GM21723 (cell line): ENCODE measurements around the gene KIAA1671.
"Not testable (repeated sequence)": the region's sequence is repeated elsewhere in the genome, so short reads cannot be mapped to it uniquely, and the experiment has no call there.

Experiments used
- ATAC-seq: cut with Tn5 transposase; IDR thresholded peaks from one replicate; pipeline ENCODE4 v1.9.1; 2021; ENCODE audit warnings: mild to moderate bottlenecking, moderate library complexity; ENCODE audit not compliant: unreplicated experiment

KIAA1671 gene

GRCh38 chr22:25183949-25184619 lies 231.6 kb downstream of the KIAA1671 start:
- no peak for ATAC-seq

GRCh38 chr22:25186140-25186539 lies 233.6 kb downstream of the KIAA1671 start:
- ATAC-seq: no peak

GRCh38 chr22:25187469-25187868 lies 235.0 kb downstream of the KIAA1671 start:
- no peak for ATAC-seq

GRCh38 chr22:25192406-25192805 lies 239.9 kb downstream of the KIAA1671 start:
- ATAC-seq: no peak

GRCh38 chr22:25193130-25193529 lies 240.6 kb downstream of the KIAA1671 start:
- no peak for ATAC-seq

GRCh38 chr22:25193548-25193947 lies 241.0 kb downstream of the KIAA1671 start:
- no peak for ATAC-seq

- no peak for ATAC-seq
Observed at GRCh38 chr22:25196326-25196725, 243.8 kb downstream of the KIAA1671 start.

- no peak for ATAC-seq
Observed at GRCh38 chr22:25197340-25197739, 244.8 kb downstream of the KIAA1671 start.

- no peak for ATAC-seq
Observed at GRCh38 chr22:25199731-25200520, 247.4 kb downstream of the KIAA1671 start, which contains the start of gene CRYBB3. Gene CRYBB3, plus strand, starts transcription at chr22:25199858. Its CDS starts 1,539 bp downstream, at chr22:25201397.

GRCh38 chr22:25200967-25201366 lies 248.5 kb downstream of the KIAA1671 start:
- ATAC-seq: no peak

GRCh38 chr22:25201557-25202273 lies 249.2 kb downstream of the KIAA1671 start:
- no peak for ATAC-seq

- no peak for ATAC-seq
Observed at GRCh38 chr22:25202290-25202921, 249.9 kb downstream of the KIAA1671 start.

- ATAC-seq: no peak
Observed at GRCh38 chr22:25203082-25203481, 250.6 kb downstream of the KIAA1671 start.

- ATAC-seq: not testable (repeated sequence)
Observed at GRCh38 chr22:25204547-25204946, 252.0 kb downstream of the KIAA1671 start.

- no peak for ATAC-seq
Observed at GRCh38 chr22:25205847-25206246, 253.3 kb downstream of the KIAA1671 start.

- ATAC-seq: no peak
Observed at GRCh38 chr22:25206998-25207397, 254.5 kb downstream of the KIAA1671 start.

GRCh38 chr22:25207553-25208157 lies 255.1 kb downstream of the KIAA1671 start:
- no peak for ATAC-seq

- no peak for ATAC-seq
Observed at GRCh38 chr22:25208328-25208727, 255.8 kb downstream of the KIAA1671 start.

- ATAC-seq: no peak
Observed at GRCh38 chr22:25208743-25209505, 256.4 kb downstream of the KIAA1671 start.

- ATAC-seq: no peak
Observed at GRCh38 chr22:25210793-25211192, 258.3 kb downstream of the KIAA1671 start.
